WERI-Rb-1 (cell line): ENCODE data around the gene ABI3BP.

Experiments
- DNase-seq: peaks from one replicate; pipeline ENCODE4 v3.0.0-alpha.2; 2020
- H3K27ac ChIP-seq: fragments of 250-450 bp; sonication (Bioruptor Pico); 2 replicates; pipeline ENCODE4 v1.5.1; 2020; ENCODE audit warnings: mild to moderate bottlenecking, moderate library complexity
- H3K27me3 ChIP-seq: fragments of 250-450 bp; sonication (Bioruptor Pico); 2 replicates; pipeline ENCODE4 v1.5.1; 2021; ENCODE audit warnings: mild to moderate bottlenecking, low read depth, moderate library complexity; ENCODE audit not compliant: insufficient read depth, severe bottlenecking
- H3K36me3 ChIP-seq: fragments of 250-450 bp; sonication (Bioruptor Pico); 2 replicates; pipeline ENCODE4 v1.5.1; 2020; ENCODE audit warnings: mild to moderate bottlenecking, moderate library complexity
- H3K4me3 ChIP-seq: 2 replicates; pipeline ENCODE4 v1.5.1; 2011; ENCODE audit warnings: low read depth, mild to moderate bottlenecking, control low read depth, low read length
- H3K9me3 ChIP-seq: fragments of 250-450 bp; sonication (Bioruptor Pico); 2 replicates; pipeline ENCODE4 v1.5.1; 2021; ENCODE audit warnings: mild to moderate bottlenecking, moderate library complexity; ENCODE audit not compliant: severe bottlenecking
- CTCF ChIP-seq: IDR thresholded peaks from 2 replicates; pipeline ENCODE4 v1.5.1; 2011; ENCODE audit warnings: low read depth, mild to moderate bottlenecking, control low read depth, inconsistent platforms, low read length

The ABI3BP gene

GRCh38 chr3:100744671-100745070 is 248.6 kb downstream of the ABI3BP start:
- H3K27ac ChIP-seq, result no peak overlapping the region
- no peak for TF ChIP-seq CTCF
- H3K27me3 ChIP-seq, result no peaks in the 10 kb centered on the region
- no peak overlapping the region for H3K4me3 ChIP-seq
- peaks cover 73% of the 10 kb centered on the region for H3K36me3 ChIP-seq
- DNase-seq, result no peak
- no peaks in the 10 kb centered on the region for H3K9me3 ChIP-seq

DNA sequence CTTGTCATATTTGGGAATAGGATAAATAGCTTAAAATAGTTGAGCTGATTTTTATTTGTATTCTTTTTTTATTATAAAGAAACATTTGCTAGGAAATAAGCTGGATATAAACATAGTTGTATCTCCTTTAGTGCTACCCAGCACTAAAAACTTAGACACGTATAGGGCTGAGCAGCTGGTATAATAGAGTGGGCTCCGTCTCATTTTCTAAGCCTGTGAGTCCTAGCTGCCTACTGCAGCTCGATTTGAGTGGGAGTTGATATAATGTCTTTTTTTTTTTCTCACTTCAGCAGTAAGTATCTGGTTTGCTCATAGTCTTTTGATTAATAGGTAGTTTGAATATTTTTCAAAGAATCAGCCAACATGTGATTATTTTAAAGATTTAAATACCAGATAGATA is 249.7 kb downstream of the ABI3BP start:
- DNase-seq, result no peak
- Histone ChIP-seq H3K4me3 (no peak overlapping the region), H3K27ac (no peak overlapping the region), H3K27me3 (no peaks in the 10 kb centered on the region), H3K36me3 (peaks cover 73% of the 10 kb centered on the region), H3K9me3 (no peaks in the 10 kb centered on the region)
- TF ChIP-seq CTCF, result no peak

- DNase-seq, result no peak
- TF ChIP-seq CTCF, result no peak
- Histone ChIP-seq H3K4me3 (no peak overlapping the region), H3K27me3 (no peaks in the 10 kb centered on the region), H3K27ac (no peak overlapping the region), H3K36me3 (peaks cover 82% of the 10 kb centered on the region), H3K9me3 (no peaks in the 10 kb centered on the region)
Measured at GRCh38 chr3:100740207-100740606, 253.0 kb downstream of the ABI3BP start.

DNA sequence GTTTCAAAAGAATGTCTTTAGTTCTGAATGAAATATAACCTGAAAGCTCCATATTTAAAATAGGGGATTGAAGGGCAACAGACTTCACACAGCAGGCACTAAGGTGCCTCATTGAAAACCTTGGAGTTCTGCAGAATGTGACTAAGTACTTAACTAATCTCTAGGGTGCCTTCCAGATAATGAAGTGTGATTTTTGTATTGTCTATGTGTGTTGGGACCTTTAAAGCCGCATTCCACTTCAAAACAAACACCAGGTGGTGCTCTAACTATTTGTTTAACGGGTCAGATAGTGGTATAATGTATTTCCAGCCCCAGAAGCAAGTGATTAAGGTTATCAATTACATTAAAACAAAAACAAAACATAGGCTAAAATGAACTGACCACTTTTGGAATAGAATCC is 255.9 kb downstream of the ABI3BP start:
- H3K9me3 ChIP-seq, result no peaks in the 10 kb centered on the region
- peaks cover 71% of the 10 kb centered on the region for H3K36me3 ChIP-seq
- DNase-seq, result no peak
- no peak overlapping the region for H3K27ac ChIP-seq
- H3K4me3 ChIP-seq, result no peak overlapping the region
- H3K27me3 ChIP-seq, result no peaks in the 10 kb centered on the region
- no peak for TF ChIP-seq CTCF

DNA sequence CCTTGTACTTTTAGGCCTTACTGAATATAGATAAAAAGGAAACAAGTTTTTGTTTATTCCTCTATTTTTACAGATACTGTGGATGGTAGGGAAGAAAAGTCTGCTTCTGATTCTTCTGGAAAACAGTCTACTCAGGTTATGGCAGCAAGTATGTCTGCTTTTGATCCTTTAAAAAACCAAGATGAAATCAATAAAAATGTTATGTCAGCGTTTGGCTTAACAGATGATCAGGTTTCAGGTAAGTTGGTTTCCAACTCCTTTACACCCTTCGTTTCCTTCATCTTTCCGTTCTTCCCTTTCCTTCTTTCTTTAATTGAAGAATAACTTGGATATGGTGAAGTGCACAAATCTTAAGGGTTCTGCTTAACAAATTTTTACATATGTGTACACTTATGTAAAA is 260.8 kb downstream of the ABI3BP start:
- no peak for TF ChIP-seq CTCF
- Histone ChIP-seq H3K4me3 (no peak overlapping the region), H3K27ac (no peak overlapping the region), H3K27me3 (no peaks in the 10 kb centered on the region), H3K36me3 (peaks cover 59% of the 10 kb centered on the region), H3K9me3 (no peaks in the 10 kb centered on the region)
- no peak for DNase-seq

DNA sequence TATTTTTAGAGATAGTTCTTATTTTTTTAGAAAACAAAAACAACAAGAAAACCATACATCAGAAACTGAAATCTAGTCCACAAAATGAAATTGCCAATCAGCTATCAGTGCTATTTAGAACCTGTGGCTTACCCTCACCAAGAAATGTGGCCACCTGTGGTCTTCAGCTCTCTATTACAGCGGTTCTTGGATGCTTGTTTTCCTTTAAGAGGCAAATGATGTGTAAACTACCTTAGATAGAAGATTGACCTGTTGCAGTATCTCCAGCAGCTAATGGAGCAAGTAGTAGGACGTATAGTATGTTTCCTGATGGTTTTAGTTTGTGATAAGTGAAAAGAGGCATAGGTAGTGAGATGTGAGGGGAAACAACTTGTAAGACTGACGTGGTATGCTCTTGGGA is 262.7 kb downstream of the ABI3BP start:
- no peak for TF ChIP-seq CTCF
- Histone ChIP-seq H3K27ac (no peak overlapping the region), H3K9me3 (no peaks in the 10 kb centered on the region), H3K36me3 (peaks cover 56% of the 10 kb centered on the region), H3K4me3 (no peak overlapping the region), H3K27me3 (no peaks in the 10 kb centered on the region)
- no peak for DNase-seq
